ENCODE data around the gene PI4K2A. TPM values are rescaled to one million over a fixed set of nuclear protein-coding genes. Genes with fewer than 3 reads are reported as not detected.
A peak's percentile ranks its signal among the peaks of the same experiment; 100 is the strongest.
"Not testable (repeated sequence)": the region's sequence is repeated elsewhere in the genome, so short reads cannot be mapped to it uniquely, and the experiment has no call there.

The PI4K2A gene
- total RNA-seq, 2 experiments from 2014 or later: 8.9 to 9.5 TPM

GRCh38 chr10:97698072-97698655, 57.7 kb downstream of the PI4K2A start:
- H3K4me1 Mint-ChIP-seq (ENCODE audit: low read depth); H3K9me3 Mint-ChIP-seq (ENCODE audit: insufficient read depth); H3K4me3 Mint-ChIP-seq; H3K27ac Mint-ChIP-seq; POLR2A ChIA-PET; ATAC-seq; DNase-seq; H3K36me3 Mint-ChIP-seq (ENCODE audit: low read depth): not testable (repeated sequence)
- peaks cover 14% of the 10 kb centered on the region for H3K27me3 Mint-ChIP-seq (ENCODE audit: low read depth)
- CTCF ChIA-PET: interaction anchor here (0.9 to 2.2 kb wide), 7 partner anchors 11 to 33 kb away, joined by 3 to 15 read pairs (median 4); partner anchors contain the start of gene AVPI1

- H3K27me3 Mint-ChIP-seq (ENCODE audit: low read depth): peaks cover 18% of the 10 kb centered on the region
- no peaks in the 10 kb centered on the region for H3K9me3 Mint-ChIP-seq (ENCODE audit: insufficient read depth)
- H3K4me3 Mint-ChIP-seq: no peak overlapping the region
- no peak overlapping the region for H3K27ac Mint-ChIP-seq
- DNase-seq: peak; percentile 70
- H3K36me3 Mint-ChIP-seq (ENCODE audit: low read depth): no peaks in the 10 kb centered on the region
- peak; percentile 91 for ATAC-seq
- H3K4me1 Mint-ChIP-seq (ENCODE audit: low read depth): no peaks in the 10 kb centered on the region
- CTCF ChIA-PET: interaction anchor here (0.6 to 6.4 kb wide), 26 partner anchors 8 to 344 kb away, joined by 3 to 75 read pairs (median 7); partner anchors contain the start of genes ANKRD2, AVPI1, MARVELD1 and PI4K2A
- POLR2A ChIA-PET: no interaction called here
These were observed 61.1 kb downstream of the PI4K2A start for GRCh38 chr10:97701438-97702069.

GRCh38 chr10:97703398-97704067, 63.1 kb downstream of the PI4K2A start:
- Mint-ChIP-seq H3K36me3 (ENCODE audit: low read depth) (no peaks in the 10 kb centered on the region), H3K4me1 (ENCODE audit: low read depth) (no peaks in the 10 kb centered on the region), H3K27ac (no peak overlapping the region), H3K27me3 (ENCODE audit: low read depth) (peaks cover 15% of the 10 kb centered on the region), H3K9me3 (ENCODE audit: insufficient read depth) (no peaks in the 10 kb centered on the region), H3K4me3 (no peak overlapping the region)
- no peak for DNase-seq
- ChIA-PET POLR2A (no interaction called here), CTCF (interaction anchor here (0.8 to 6.4 kb wide), 5 partner anchors 17 to 337 kb away, joined by 3 to 75 read pairs (median 43); partner anchors contain the start of gene AVPI1)
- ATAC-seq: no peak

- CTCF ChIA-PET: interaction anchor here (0.6 to 6.4 kb wide), 2 partner anchors 26 to 339 kb away, joined by 3 to 75 read pairs; no protein-coding TSS in a partner anchor
- no peak for ATAC-seq
- H3K27ac Mint-ChIP-seq: no peak overlapping the region
- H3K4me1 Mint-ChIP-seq (ENCODE audit: low read depth): no peaks in the 10 kb centered on the region
- H3K36me3 Mint-ChIP-seq (ENCODE audit: low read depth): no peaks in the 10 kb centered on the region
- POLR2A ChIA-PET: no interaction called here
- H3K9me3 Mint-ChIP-seq (ENCODE audit: insufficient read depth): no peaks in the 10 kb centered on the region
- peaks cover 20% of the 10 kb centered on the region for H3K27me3 Mint-ChIP-seq (ENCODE audit: low read depth)
- H3K4me3 Mint-ChIP-seq: no peak overlapping the region
- DNase-seq: no peak
These were observed 63.9 kb downstream of the PI4K2A start for GRCh38 chr10:97704341-97704740.

- POLR2A ChIA-PET: no interaction called here
These were observed 64.7 kb downstream of the PI4K2A start for GRCh38 chr10:97705006-97705670.

GRCh38 chr10:97707134-97707861, 66.8 kb downstream of the PI4K2A start:
- H3K9me3 Mint-ChIP-seq (ENCODE audit: insufficient read depth): no peaks in the 10 kb centered on the region

More at GRCh38 chr10:97705006-97705670, 64.7 kb downstream of the PI4K2A start:
- H3K4me1 Mint-ChIP-seq (ENCODE audit: low read depth): no peaks in the 10 kb centered on the region
- no peaks in the 10 kb centered on the region for H3K9me3 Mint-ChIP-seq (ENCODE audit: insufficient read depth)
- H3K36me3 Mint-ChIP-seq (ENCODE audit: low read depth): no peaks in the 10 kb centered on the region
- H3K27ac Mint-ChIP-seq: no peak overlapping the region
- H3K4me3 Mint-ChIP-seq: no peak overlapping the region
- DNase-seq (no peak), ATAC-seq (no peak)
- H3K27me3 Mint-ChIP-seq (ENCODE audit: low read depth): peaks cover 21% of the 10 kb centered on the region
- CTCF ChIA-PET: interaction anchor here (1.2 to 6.4 kb wide), 2 partner anchors 25 to 29 kb away, joined by 3 to 75 read pairs; no protein-coding TSS in a partner anchor

GRCh38 chr10:97708167-97708566, 67.7 kb downstream of the PI4K2A start:
- H3K36me3 Mint-ChIP-seq (ENCODE audit: low read depth): no peaks in the 10 kb centered on the region

More at GRCh38 chr10:97707134-97707861, 66.8 kb downstream of the PI4K2A start:
- ChIA-PET CTCF (interaction anchor here (1.4 to 11.1 kb wide), 3 partner anchors 23 to 25 kb away, joined by 4 to 171 read pairs (median 75); partner anchors contain the start of gene ZFYVE27), POLR2A (no interaction called here)
- Mint-ChIP-seq H3K27ac (no peak overlapping the region), H3K36me3 (ENCODE audit: low read depth) (no peaks in the 10 kb centered on the region), H3K27me3 (ENCODE audit: low read depth) (peaks cover 24% of the 10 kb centered on the region), H3K4me3 (no peak overlapping the region), H3K4me1 (ENCODE audit: low read depth) (no peaks in the 10 kb centered on the region)
- ATAC-seq (no peak), DNase-seq (no peak)

GRCh38 chr10:97708976-97709946, 68.8 kb downstream of the PI4K2A start:
- CTCF ChIA-PET: interaction anchor here (0.6 to 11.1 kb wide), 16 partner anchors 8 to 336 kb away, joined by 3 to 171 read pairs (median 4); partner anchors contain the start of genes AVPI1, GOLGA7B and ZFYVE27
- no peaks in the 10 kb centered on the region for H3K9me3 Mint-ChIP-seq (ENCODE audit: insufficient read depth)
- H3K36me3 Mint-ChIP-seq (ENCODE audit: low read depth): no peaks in the 10 kb centered on the region
- POLR2A ChIA-PET: interaction anchor here (0.6 to 1.1 kb wide), 3 partner anchors 27 to 1550 kb away, joined by 3 to 5 read pairs (median 3); partner anchors contain the start of gene ZFYVE27
- no peak overlapping the region for H3K4me3 Mint-ChIP-seq
- DNase-seq (peak; percentile 53), ATAC-seq (no peak)
- H3K4me1 Mint-ChIP-seq (ENCODE audit: low read depth): peaks cover 8% of the 10 kb centered on the region
- H3K27me3 Mint-ChIP-seq (ENCODE audit: low read depth): peaks cover 21% of the 10 kb centered on the region
- no peak overlapping the region for H3K27ac Mint-ChIP-seq

More at GRCh38 chr10:97708167-97708566, 67.7 kb downstream of the PI4K2A start:
- Mint-ChIP-seq H3K4me3 (no peak overlapping the region), H3K4me1 (ENCODE audit: low read depth) (peaks cover 5% of the 10 kb centered on the region), H3K27me3 (ENCODE audit: low read depth) (peaks cover 27% of the 10 kb centered on the region), H3K9me3 (ENCODE audit: insufficient read depth) (no peaks in the 10 kb centered on the region), H3K27ac (no peak overlapping the region)
- CTCF ChIA-PET: interaction anchor here (1.0 to 11.1 kb wide), 6 partner anchors 11 to 337 kb away, joined by 3 to 171 read pairs (median 18); partner anchors contain the start of genes AVPI1 and ZFYVE27
- no peak for ATAC-seq
- POLR2A ChIA-PET: interaction anchor here (1.1 kb wide), 1 partner anchor 28 kb away, joined by 3 read pairs; the partner anchor contains the start of gene ZFYVE27
- DNase-seq: no peak

- DNase-seq (no peak), ATAC-seq (no peak)
- H3K36me3 Mint-ChIP-seq (ENCODE audit: low read depth): no peaks in the 10 kb centered on the region
- H3K27me3 Mint-ChIP-seq (ENCODE audit: low read depth): peaks cover 26% of the 10 kb centered on the region
- H3K4me1 Mint-ChIP-seq (ENCODE audit: low read depth): peaks cover 20% of the 10 kb centered on the region
- H3K9me3 Mint-ChIP-seq (ENCODE audit: insufficient read depth): no peaks in the 10 kb centered on the region
- no peak overlapping the region for H3K4me3 Mint-ChIP-seq
- no peak overlapping the region for H3K27ac Mint-ChIP-seq
- CTCF ChIA-PET: interaction anchor here (0.6 to 11.1 kb wide), 5 partner anchors 10 to 211 kb away, joined by 3 to 171 read pairs (median 25); partner anchors contain the start of gene ZFYVE27
- POLR2A ChIA-PET: no interaction called here
These were observed 71.4 kb downstream of the PI4K2A start for GRCh38 chr10:97711640-97712572.
